ENCODE results near the gene MYCBP2.
"Not testable (repeated sequence)": the region's sequence is repeated elsewhere in the genome, so short reads cannot be mapped to it uniquely, and the experiment has no call there.

Gene MYCBP2

GRCh38 chr13:77028202-77028601 is 298.7 kb downstream of the MYCBP2 start:
- no peak for DNase-seq (ENCODE audit: low spot score)

DNA sequence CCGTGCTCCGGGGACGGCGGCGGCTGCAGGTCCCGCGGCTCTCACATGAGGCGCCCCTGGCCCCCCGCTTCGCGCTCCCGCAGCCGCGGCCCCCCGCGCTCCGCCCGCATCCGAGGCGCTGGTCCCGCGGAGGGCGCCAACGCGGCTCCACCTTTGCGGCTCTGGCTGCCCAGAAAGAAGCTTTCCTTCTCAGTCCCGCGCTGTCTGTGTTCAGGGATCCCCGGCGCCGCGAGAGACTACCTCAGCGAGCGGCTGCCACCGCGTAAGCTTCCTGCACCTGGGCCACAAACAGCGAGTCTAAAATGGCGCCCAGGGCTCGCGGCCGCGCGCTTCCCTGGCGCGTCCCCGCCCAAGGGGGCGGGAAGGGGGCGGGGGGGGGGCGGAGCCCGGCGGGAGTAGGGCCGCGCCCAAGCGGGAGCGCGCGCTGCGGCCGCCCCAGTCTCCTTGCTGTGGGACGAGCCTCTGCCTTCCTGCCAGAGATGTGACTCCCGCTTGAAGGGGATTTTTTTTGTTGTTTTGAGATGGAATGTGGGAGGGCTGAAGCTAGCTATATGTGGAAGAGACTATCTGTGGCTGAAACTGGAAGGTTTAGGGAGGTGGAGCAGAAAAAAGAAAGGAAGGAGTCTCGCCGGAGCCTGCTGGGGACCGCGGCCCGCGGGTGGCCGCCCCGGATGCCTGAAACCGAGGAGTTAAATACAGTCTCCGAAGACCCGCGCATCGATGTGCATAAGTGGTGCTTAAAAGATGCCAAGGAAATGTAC is 299.9 kb downstream of the MYCBP2 start, which contains the start of gene FBXL3:
Gene FBXL3, minus strand, starts transcription at position 299 of the 761 bp plus-strand sequence. CDS start 5,299 bp downstream, outside the sequence.
- DNase-seq (ENCODE audit: low spot score) = peak; percentile 96

DNA sequence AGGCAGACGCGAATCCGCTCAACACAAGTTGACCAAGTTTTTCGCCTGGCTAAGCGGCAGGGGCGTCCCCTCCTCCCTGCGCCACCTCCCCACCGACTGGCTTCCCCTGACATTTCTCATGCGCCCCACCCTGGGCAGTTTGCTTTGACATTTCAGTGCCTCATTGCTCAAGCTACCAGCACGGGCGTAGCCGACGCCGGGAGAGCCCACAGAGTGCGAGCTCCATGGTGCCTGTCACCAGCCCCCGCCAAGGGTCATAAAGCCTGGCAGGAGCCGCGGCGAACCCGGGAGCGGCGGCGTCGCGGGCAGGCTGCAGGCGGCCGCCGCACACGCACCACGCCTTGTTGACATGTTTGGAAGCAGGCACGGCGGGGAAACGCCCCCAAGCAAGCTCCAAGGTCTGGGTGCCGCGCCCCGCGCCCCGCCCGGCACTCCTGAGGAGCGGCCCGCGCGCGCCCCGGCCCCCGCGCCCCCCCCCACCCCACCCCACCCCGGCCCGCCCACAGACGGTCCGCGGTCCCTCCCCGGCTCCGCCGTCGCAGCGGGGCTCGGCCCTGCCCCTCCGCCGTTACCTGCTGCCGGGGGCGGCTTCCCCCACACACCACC is 300.5 kb downstream of the MYCBP2 start:
- DNase-seq (ENCODE audit: low spot score) = peak; percentile 70

DNA sequence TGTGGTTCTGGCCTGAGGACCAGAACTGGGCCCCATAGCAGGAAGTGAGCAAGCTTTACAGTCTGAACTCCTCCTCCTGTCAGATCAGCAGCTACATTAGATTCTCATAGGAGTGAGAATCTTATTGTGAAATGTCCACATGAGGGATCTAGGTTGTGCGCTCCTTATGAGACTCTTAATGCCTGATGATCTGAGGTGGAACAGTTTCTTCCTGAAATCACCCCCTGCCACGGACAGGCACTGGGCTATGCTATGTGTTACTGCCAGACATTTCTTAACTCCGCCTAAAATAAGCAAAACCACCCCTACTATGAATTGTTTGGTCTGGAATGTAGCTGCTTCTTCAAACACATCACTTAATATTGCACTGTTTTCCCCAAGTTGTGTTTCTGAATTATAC is 304.6 kb downstream of the MYCBP2 start:
- DNase-seq (ENCODE audit: low spot score) = peak; percentile 39

- DNase-seq (ENCODE audit: low spot score) = no peak
Observed at GRCh38 chr13:77019756-77020155, 307.1 kb downstream of the MYCBP2 start.

- DNase-seq (ENCODE audit: low spot score) = no peak
Observed at GRCh38 chr13:77016888-77017623, 309.8 kb downstream of the MYCBP2 start.

- DNase-seq (ENCODE audit: low spot score) = no peak
Observed at GRCh38 chr13:77016251-77016812, 310.6 kb downstream of the MYCBP2 start.

DNA sequence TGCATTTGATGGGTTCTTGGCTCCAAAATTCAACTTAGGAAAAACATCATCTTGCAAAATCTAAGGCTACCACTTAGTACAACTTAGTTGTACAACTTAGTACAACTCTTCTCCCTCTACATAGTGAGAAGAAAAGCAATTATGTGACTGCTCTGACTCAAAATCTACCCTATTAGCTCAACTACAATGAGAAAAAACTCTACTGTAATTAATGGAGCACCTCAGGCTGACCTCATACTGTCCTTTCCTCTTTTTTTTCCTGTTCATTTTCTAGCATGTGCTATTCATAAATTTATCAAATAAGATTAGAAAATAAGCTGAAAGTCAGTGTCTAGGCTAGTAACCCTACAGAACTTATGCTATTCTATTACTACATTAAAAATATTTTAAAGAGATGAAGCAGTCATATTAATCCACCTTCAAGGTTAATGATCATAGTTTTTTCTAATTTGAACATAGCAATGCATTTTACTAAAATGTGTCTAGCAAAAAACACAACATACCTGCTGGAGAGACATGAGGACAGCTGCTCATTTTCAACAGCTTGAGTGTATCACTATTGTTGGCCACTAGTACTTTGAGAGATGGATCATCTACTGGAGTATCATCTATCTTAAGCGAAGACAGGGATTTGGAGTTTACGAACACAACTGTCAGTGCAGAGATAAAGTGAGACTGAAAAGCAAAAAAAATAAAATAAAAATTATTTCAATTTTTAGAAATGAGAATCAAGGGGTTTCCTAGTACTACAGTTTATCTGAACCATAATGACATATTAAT is 311.8 kb downstream of the MYCBP2 start:
- no peak for DNase-seq (ENCODE audit: low spot score)

DNA sequence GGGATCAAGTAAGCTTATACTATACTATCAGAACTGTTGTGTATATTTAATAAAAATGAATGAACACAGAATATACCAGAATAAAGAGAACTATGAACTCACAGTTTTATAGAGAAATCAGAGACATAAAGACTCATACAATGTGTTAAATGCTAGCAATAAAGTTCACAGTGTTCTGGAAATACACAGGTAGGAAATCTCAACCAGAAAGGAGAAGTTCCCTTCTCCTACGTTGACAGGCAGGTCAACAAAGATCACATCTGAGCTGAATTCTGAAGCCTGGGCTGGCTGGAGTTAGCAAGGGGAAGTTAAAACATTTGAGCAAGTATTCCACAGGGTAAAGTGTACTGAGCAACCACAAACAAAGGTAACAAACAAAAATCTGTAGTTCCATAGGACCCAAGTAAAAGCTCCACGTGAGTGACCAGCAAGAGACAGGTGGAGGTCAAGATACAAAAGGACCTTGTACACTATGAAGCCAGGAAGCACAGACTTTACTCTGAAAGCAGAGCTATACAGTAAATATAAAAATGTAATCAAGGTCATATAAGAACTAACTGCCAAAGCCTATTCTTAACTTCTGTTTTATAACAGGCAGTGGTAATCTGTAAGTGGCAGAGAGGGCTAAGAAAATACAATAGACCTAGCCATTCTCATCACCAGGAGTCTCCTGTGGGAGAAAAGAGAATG is 312.9 kb downstream of the MYCBP2 start:
- no peak for DNase-seq (ENCODE audit: low spot score)

DNA sequence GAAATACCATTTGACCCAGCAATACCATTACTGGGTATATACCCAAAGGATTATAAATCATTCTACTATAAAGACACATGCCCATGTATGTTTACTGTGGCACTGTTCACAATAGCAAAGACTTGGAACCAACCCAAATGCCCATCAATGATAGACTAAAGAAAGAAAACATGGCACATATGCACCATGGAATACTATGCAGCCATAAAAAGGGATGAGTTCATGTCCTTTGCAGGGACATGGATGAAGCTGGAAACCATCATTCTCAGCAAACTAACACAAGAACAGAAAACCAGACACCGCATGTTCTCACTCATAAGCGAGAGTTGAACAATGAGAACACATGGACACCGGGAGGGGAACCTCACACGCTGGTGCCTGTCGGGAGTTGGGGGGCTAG is 317.2 kb downstream of the MYCBP2 start:
- not testable (repeated sequence) for DNase-seq (ENCODE audit: low spot score)

GRCh38 chr13:77009011-77009410 is 317.9 kb downstream of the MYCBP2 start:
- DNase-seq (ENCODE audit: low spot score) = no peak

GRCh38 chr13:77008337-77008736 is 318.6 kb downstream of the MYCBP2 start:
- not testable (repeated sequence) for DNase-seq (ENCODE audit: low spot score)

- DNase-seq (ENCODE audit: low spot score) = peak; percentile 54
Observed at GRCh38 chr13:77002590-77003190, 324.2 kb downstream of the MYCBP2 start.

DNA sequence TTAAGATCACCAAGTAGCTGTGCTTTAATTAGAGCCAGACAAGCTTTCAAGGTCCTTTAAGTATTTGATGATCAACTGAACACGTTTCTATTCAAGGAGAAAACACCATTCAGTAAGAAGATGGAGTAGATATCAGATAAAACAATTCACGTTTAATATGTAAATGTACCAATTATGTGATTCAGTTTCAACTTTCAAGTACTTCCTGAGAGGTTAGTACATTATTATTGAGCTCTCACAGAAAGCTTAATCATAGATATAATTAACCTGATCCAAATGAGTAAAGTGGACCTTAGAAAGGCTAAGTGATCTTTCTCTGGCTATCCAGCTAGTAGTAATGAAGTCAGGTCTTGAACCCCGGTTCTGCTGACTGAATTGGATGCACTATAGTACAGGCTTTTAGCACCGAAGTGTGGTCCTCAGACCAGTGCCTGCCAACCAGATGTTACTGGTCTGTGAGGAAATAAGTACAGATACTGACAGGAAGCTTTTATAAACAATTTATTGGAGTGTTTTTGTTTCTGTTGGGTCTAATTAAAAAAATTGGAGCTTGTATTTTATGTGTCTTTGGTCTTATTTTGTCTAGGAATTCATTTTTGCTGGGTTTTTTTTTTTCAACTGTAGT is 324.8 kb downstream of the MYCBP2 start:
- DNase-seq (ENCODE audit: low spot score) = no peak

DNA sequence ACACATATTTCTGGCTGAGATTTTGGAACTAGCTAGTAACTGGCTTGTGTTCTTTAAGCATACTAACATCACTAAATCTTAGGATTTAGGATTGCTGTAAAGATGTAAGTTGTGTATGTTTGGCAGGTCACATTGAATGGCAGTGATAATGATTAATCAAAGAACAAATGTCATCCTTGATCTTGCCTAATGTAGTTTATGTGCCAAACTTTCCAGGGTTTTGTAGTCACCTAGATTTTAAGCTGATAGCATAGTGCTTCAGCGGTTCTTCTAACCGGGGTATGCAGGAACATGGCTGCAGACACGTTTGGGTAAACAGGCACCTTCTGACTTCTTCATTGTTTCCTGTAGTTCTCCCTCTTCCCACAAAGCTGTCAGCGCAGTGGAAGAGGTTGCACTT is 325.4 kb downstream of the MYCBP2 start:
- DNase-seq (ENCODE audit: low spot score) = no peak

DNA sequence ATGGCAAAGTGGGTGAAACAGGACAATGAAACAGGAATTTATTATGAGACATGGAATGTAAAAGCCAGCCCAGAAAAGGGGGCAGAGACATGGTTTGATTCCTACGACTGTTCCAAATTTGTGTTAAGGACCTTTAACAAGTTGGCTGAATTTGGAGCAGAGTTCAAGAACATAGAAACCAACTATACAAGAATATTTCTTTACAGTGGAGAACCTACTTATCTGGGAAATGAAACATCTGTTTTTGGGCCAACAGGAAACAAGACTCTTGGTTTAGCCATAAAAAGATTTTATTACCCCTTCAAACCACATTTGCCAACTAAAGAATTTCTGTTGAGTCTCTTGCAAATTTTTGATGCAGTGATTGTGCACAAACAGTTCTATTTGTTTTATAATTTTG is 326.4 kb downstream of the MYCBP2 start:
- peak; percentile 34 for DNase-seq (ENCODE audit: low spot score)

All from AG08395 (cell line).